HEK293 (cell line): ENCODE results near the gene ANKRD28.

ENCODE experiments used
- CTCF ChIA-PET: fragments of 350-600 bp; formaldehyde crosslinking; extraction: SDS; loops from one replicate; lab custom pipeline; 2021; ENCODE audit warnings: antibody characterized with exemption; lab: Yijun Ruan, JAX
- POLR2A ChIA-PET: fragments of 300-600 bp; formaldehyde crosslinking; extraction: SDS; loops from one replicate; lab custom pipeline; 2020; ENCODE audit warnings: antibody characterized with exemption, inconsistent platforms; lab: Yijun Ruan, JAX
- H3K27ac ChIP-seq: fragments of 200-500 bp; sonication (Bioruptor generic); 2 replicates; pipeline ENCODE4 v1.5.1; 2014; ENCODE audit warnings: low read depth, low read length, control low read depth, inconsistent platforms; ENCODE audit errors: extremely low read depth
- H3K36me3 ChIP-seq, 2 experiments: fragments of 200-500 bp in 1 of 2; sonication (Bioruptor generic) in 1 of 2; 1 replicate in 1 of 2; 2 replicates in 1 of 2; pipeline ENCODE4 v1.5.1; 2014 to 2017; ENCODE audit warnings: inconsistent platforms in 2 of 2, low read length in 2 of 2; ENCODE audit not compliant: control insufficient read depth in 2 of 2, insufficient read depth in 1 of 2
- H3K4me1 ChIP-seq: fragments of 200-500 bp; sonication (Bioruptor generic); 2 replicates; pipeline ENCODE4 v1.5.1; 2014; ENCODE audit warnings: mild to moderate bottlenecking, low read length, inconsistent platforms; ENCODE audit not compliant: control insufficient read depth, insufficient read depth
- H3K4me3 ChIP-seq: 2 replicates; pipeline ENCODE4 v1.5.1; 2011; ENCODE audit warnings: low read depth, mild to moderate bottlenecking, control low read depth, low read length, moderate library complexity
- H3K9me3 ChIP-seq: fragments of 200-500 bp; sonication (Bioruptor generic); 2 replicates; pipeline ENCODE4 v1.5.1; 2014; ENCODE audit warnings: low read depth, low read length, inconsistent platforms; ENCODE audit not compliant: control insufficient read depth, insufficient read depth
- BCL11A ChIP-seq: fragments of 450-650 bp; formaldehyde crosslinking; IDR thresholded peaks from 2 replicates; pipeline ENCODE4 v1.5.1; 2016; ENCODE audit warnings: low read depth, missing biosample characterization, missing genetic modification characterization
- KLF8 ChIP-seq: fragments of 450-650 bp; formaldehyde crosslinking; IDR thresholded peaks from 2 replicates; pipeline ENCODE4 v1.5.1; 2016; ENCODE audit warnings: missing biosample characterization, missing genetic modification characterization
- MEIS1 ChIP-seq: sonication (generic); formaldehyde crosslinking; IDR thresholded peaks from 2 replicates; pipeline ENCODE4 v1.8.1; 2022; ENCODE audit warnings: missing genetic modification reagents, mild to moderate bottlenecking, borderline replicate concordance
- PBX3 ChIP-seq: sonication (generic); formaldehyde crosslinking; IDR thresholded peaks from 2 replicates; pipeline ENCODE4 v1.8.1; 2022; ENCODE audit warnings: mild to moderate bottlenecking, moderate library complexity, missing genetic modification reagents
- PRDM2 ChIP-seq: fragments of 450-650 bp; formaldehyde crosslinking; IDR thresholded peaks from 2 replicates; pipeline ENCODE4 v1.5.1; 2016; ENCODE audit warnings: missing biosample characterization, missing genetic modification characterization, borderline replicate concordance
- SALL2 ChIP-seq: fragments of 450-650 bp; formaldehyde crosslinking; IDR thresholded peaks from 2 replicates; pipeline ENCODE4 v1.5.0; 2017; ENCODE audit warnings: missing biosample characterization, mild to moderate bottlenecking, missing genetic modification characterization, borderline replicate concordance
- SCRT2 ChIP-seq: fragments of 450-650 bp; formaldehyde crosslinking; IDR thresholded peaks from 2 replicates; pipeline ENCODE4 v1.5.1; 2016; ENCODE audit warnings: missing biosample characterization, missing genetic modification characterization
- SETDB1 ChIP-seq: IDR thresholded peaks from one replicate; pipeline ENCODE4 v1.6.1; 2017; ENCODE audit warnings: mild to moderate bottlenecking, low read length, moderate library complexity, mixed read lengths; ENCODE audit not compliant: insufficient read length
- SP3 ChIP-seq: fragments of 450-650 bp; formaldehyde crosslinking; IDR thresholded peaks from 2 replicates; pipeline ENCODE4 v1.5.1; 2016; ENCODE audit warnings: missing biosample characterization, missing genetic modification characterization
- ZBTB49 ChIP-seq: fragments of 450-650 bp; formaldehyde crosslinking; IDR thresholded peaks from 2 replicates; pipeline ENCODE4 v1.5.1; 2016; ENCODE audit warnings: missing biosample characterization, missing genetic modification characterization, low read depth
- ZNF140 ChIP-seq: fragments of 450-650 bp; formaldehyde crosslinking; IDR thresholded peaks from 2 replicates; pipeline ENCODE4 v1.5.1; 2016; ENCODE audit warnings: missing biosample characterization, missing genetic modification characterization
- ZNF19 ChIP-seq: fragments of 450-650 bp; formaldehyde crosslinking; IDR thresholded peaks from 2 replicates; pipeline ENCODE4; 2016; ENCODE audit warnings: missing biosample characterization, missing genetic modification characterization, low read depth
- ZNF248 ChIP-seq: fragments of 450-650 bp; formaldehyde crosslinking; IDR thresholded peaks from 2 replicates; pipeline ENCODE4 v1.5.1; 2017; ENCODE audit warnings: missing biosample characterization, missing genetic modification characterization
- ZNF530 ChIP-seq: fragments of 450-650 bp; formaldehyde crosslinking; IDR thresholded peaks from 2 replicates; pipeline ENCODE4 v1.5.1; 2016; ENCODE audit warnings: low read depth, missing biosample characterization, missing genetic modification characterization
- ZNF560 ChIP-seq: fragments of 450-650 bp; formaldehyde crosslinking; IDR thresholded peaks from 2 replicates; pipeline ENCODE4 v1.5.1; 2017; ENCODE audit warnings: missing biosample characterization, missing genetic modification characterization, borderline replicate concordance
- ZNF596 ChIP-seq: fragments of 450-650 bp; IDR thresholded peaks from 2 replicates; pipeline ENCODE4 v1.5.0; 2018; ENCODE audit warnings: missing biosample characterization, mild to moderate bottlenecking, missing genetic modification characterization, moderate library complexity
- ZNF600 ChIP-seq: fragments of 450-650 bp; formaldehyde crosslinking; IDR thresholded peaks from 2 replicates; pipeline ENCODE4 v1.5.1; 2016; ENCODE audit warnings: missing biosample characterization, missing genetic modification characterization
- ZNF621 ChIP-seq: fragments of 450-650 bp; formaldehyde crosslinking; IDR thresholded peaks from 2 replicates; pipeline ENCODE4 v1.5.1; 2017; ENCODE audit warnings: missing biosample characterization, missing genetic modification characterization
- ZSCAN30 ChIP-seq: fragments of 450-650 bp; IDR thresholded peaks from 2 replicates; pipeline ENCODE4 v1.5.1; 2018; ENCODE audit warnings: missing biosample characterization, mild to moderate bottlenecking, missing genetic modification characterization, moderate library complexity
- TF ChIP-seq, protein P1 (sequence below): fragments of 450-650 bp; formaldehyde crosslinking; IDR thresholded peaks from 2 replicates; pipeline ENCODE4 v1.5.1; 2016; ENCODE audit warnings: missing biosample characterization, missing genetic modification characterization

The ANKRD28 gene

DNA sequence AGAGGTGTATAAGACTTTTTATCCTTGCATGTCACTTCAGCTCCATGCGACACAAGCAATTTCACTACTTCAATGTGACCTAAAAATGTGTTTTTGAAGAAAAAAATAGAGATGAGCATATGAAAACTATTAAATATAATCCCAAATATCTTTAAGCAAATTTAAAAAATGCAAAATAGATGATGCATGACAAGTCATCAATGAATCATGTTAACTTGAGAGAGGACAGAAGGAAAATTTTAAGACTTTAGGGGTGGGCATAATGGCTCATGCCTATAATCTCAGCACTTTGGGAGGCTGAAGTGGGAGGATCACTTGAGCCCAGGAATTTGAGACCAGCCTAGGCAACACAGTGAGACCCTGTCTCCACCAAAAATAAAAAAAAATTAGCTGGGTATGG is 73.3 kb downstream of the ANKRD28 start (continued):
- TF ChIP-seq, protein P1, sequence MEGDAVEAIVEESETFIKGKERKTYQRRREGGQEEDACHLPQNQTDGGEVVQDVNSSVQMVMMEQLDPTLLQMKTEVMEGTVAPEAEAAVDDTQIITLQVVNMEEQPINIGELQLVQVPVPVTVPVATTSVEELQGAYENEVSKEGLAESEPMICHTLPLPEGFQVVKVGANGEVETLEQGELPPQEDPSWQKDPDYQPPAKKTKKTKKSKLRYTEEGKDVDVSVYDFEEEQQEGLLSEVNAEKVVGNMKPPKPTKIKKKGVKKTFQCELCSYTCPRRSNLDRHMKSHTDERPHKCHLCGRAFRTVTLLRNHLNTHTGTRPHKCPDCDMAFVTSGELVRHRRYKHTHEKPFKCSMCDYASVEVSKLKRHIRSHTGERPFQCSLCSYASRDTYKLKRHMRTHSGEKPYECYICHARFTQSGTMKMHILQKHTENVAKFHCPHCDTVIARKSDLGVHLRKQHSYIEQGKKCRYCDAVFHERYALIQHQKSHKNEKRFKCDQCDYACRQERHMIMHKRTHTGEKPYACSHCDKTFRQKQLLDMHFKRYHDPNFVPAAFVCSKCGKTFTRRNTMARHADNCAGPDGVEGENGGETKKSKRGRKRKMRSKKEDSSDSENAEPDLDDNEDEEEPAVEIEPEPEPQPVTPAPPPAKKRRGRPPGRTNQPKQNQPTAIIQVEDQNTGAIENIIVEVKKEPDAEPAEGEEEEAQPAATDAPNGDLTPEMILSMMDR (tag by site-specific recombination), result no peak
- TF ChIP-seq ZBTB49 (no peak), SP3 (tag by site-specific recombination) (no peak), ZNF248 (tag by site-specific recombination) (no peak), ZNF596 (tag by site-specific recombination) (no peak)

- H3K4me1 ChIP-seq, result no peaks in the 10 kb centered on the region
- H3K27ac ChIP-seq, result no peak overlapping the region
- peaks cover 9 to 10% of the 10 kb centered on the region in 2 experiments; a peak in 2 of 3 replicates for H3K36me3 ChIP-seq
- no peak overlapping the region for H3K4me3 ChIP-seq
- no peaks in the 10 kb centered on the region for H3K9me3 ChIP-seq
- CTCF ChIA-PET, result no interaction called here
- POLR2A ChIA-PET, result no interaction called here
- TF ChIP-seq SALL2, result no peak
- TF ChIP-seq, all 188 proteins: peak for 0
Measured at GRCh38 chr3:15723624-15723884, 74.2 kb downstream of the ANKRD28 start.

DNA sequence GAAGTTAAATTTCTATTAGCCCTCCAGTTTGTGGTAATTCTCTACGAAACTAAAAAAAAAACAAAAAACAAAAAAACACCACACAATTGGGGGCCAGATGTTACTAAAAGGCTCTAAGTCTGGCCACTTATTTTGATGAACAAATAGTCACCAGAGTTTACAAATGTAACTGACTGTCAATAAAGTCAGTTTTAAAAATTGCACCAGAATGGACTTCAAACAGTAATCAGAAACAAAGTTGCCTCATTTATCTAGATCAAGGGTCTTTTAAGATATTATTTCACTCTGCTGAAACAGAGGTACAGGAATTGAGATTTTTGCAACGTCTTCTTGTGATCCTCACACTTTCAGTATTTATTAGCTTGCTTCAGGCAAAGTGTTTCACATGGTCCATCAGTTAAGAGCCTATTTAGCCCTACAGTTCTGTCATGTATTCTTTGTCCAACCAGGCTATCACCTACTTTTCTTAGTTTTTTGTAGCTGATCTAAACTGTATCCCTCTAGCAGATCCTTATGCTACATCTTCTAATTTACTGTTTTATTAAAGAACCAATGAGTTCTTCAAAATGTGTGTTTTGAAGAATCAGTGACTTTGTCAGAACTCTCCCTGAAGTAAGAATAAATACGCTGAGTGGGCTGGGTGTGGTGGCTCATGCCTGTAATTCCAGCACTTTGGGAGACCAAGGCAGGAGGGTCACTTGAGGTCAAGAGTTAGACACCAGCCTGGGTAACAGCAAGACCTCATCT is 74.7 kb downstream of the ANKRD28 start:
- H3K4me3 ChIP-seq, result no peak overlapping the region
- H3K9me3 ChIP-seq, result no peaks in the 10 kb centered on the region
- peaks cover 9 to 10% of the 10 kb centered on the region in 2 experiments; a peak in 2 of 3 replicates for H3K36me3 ChIP-seq
- no peak overlapping the region for H3K27ac ChIP-seq
- no peaks in the 10 kb centered on the region for H3K4me1 ChIP-seq
- CTCF ChIA-PET, result no interaction called here
- POLR2A ChIA-PET, result no interaction called here
- TF ChIP-seq SALL2 (no peak), KLF8 (tag by site-specific recombination) (no peak), ZNF621 (no peak), SETDB1 (no peak), ZNF600 (tag by site-specific recombination) (no peak), PBX3 (CRISPR knock-in tag) (no peak), ZSCAN30 (no peak), ZNF19 (tag by site-specific recombination) (no peak), ZNF530 (tag by site-specific recombination) (no peak), SCRT2 (tag by site-specific recombination) (no peak), ZNF560 (no peak), PRDM2 (no peak), MEIS1 (no peak), BCL11A (tag by site-specific recombination) (no peak), ZNF140 (no peak)
